GM23338 (cell line): ENCODE results near the gene SMC4. TPM values are rescaled to one million over a fixed set of nuclear protein-coding genes. Genes with fewer than 3 reads are reported as not detected.

Experiments
- ATAC-seq: fragments of 200-7000 bp; cut with Tn5 transposase; 3 replicates; pipeline ENCODE4 v1.9.1; 2020
- DNase-seq: peaks from one replicate; pipeline ENCODE4 v3.0.0-alpha.2; 2015; ENCODE audit warnings: low spot score
- H2AFZ ChIP-seq: fragments of 200-600 bp; sonication (generic); 2 replicates; pipeline ENCODE4 v1.8.0; 2016; ENCODE audit warnings: antibody characterized with exemption, mild to moderate bottlenecking, moderate library complexity
- H3F3A ChIP-seq: fragments of 200-600 bp; sonication (generic); replicated peaks from 2 replicates; pipeline ENCODE4 v1.8.0; 2017; ENCODE audit warnings: antibody characterized with exemption, mixed run types, low read depth
- H3K27ac ChIP-seq: fragments of 200-600 bp; sonication (generic); 2 replicates; pipeline ENCODE4 v1.6.1; 2016; ENCODE audit warnings: low read depth
- H3K27me3 ChIP-seq: fragments of 200-600 bp; sonication (generic); 2 replicates; pipeline ENCODE4 v1.8.0; 2016; ENCODE audit warnings: mild to moderate bottlenecking, mixed run types, moderate library complexity; ENCODE audit not compliant: insufficient read depth
- H3K36me3 ChIP-seq: fragments of 200-600 bp; sonication (generic); 2 replicates; pipeline ENCODE4 v1.8.0; 2016; ENCODE audit warnings: mild to moderate bottlenecking; ENCODE audit not compliant: insufficient read depth
- H3K4me1 ChIP-seq: fragments of 200-600 bp; sonication (generic); 2 replicates; pipeline ENCODE4 v1.8.0; 2016; ENCODE audit warnings: mild to moderate bottlenecking, moderate library complexity; ENCODE audit not compliant: insufficient read depth
- H3K4me2 ChIP-seq: fragments of 200-600 bp; sonication (generic); 2 replicates; pipeline ENCODE4 v1.7.1; 2017; ENCODE audit warnings: mixed run types
- H3K4me3 ChIP-seq: fragments of 200-600 bp; sonication (generic); 2 replicates; pipeline ENCODE4 v1.6.1; 2016; ENCODE audit warnings: mixed run types
- H3K79me2 ChIP-seq: fragments of 200-600 bp; sonication (generic); replicated peaks from 2 replicates; pipeline ENCODE4 v1.8.0; 2017; ENCODE audit warnings: mild to moderate bottlenecking; ENCODE audit not compliant: insufficient read depth
- H3K9me2 ChIP-seq: fragments of 200-600 bp; sonication (generic); 2 replicates; pipeline ENCODE4 v1.8.0; 2017; ENCODE audit not compliant: insufficient read depth
- H4K20me1 ChIP-seq: fragments of 200-600 bp; sonication (generic); replicated peaks from 2 replicates; pipeline ENCODE4 v1.8.0; 2017; ENCODE audit warnings: mild to moderate bottlenecking; ENCODE audit not compliant: insufficient read depth
- H3K27ac Mint-ChIP-seq: 2 replicates; pipeline ENCODE4 v1.8.0; 2020; ENCODE audit warnings: inconsistent platforms, mild to moderate bottlenecking, moderate library complexity, mixed read lengths
- H3K27me3 Mint-ChIP-seq: 3 replicates; pipeline ENCODE4 v1.8.0; 2022; ENCODE audit warnings: low read depth, mild to moderate bottlenecking, moderate library complexity, mixed read lengths, inconsistent platforms; ENCODE audit not compliant: insufficient read depth, poor library complexity
- H3K36me3 Mint-ChIP-seq: 3 replicates; pipeline ENCODE4 v1.8.0; 2021; ENCODE audit warnings: low read depth, mild to moderate bottlenecking, inconsistent platforms, moderate library complexity, mixed read lengths
- H3K4me1 Mint-ChIP-seq: 3 replicates; pipeline ENCODE4 v1.8.0; 2020; ENCODE audit warnings: mild to moderate bottlenecking, inconsistent platforms, mixed read lengths
- H3K4me3 Mint-ChIP-seq: 3 replicates; pipeline ENCODE4 v1.8.0; 2021; ENCODE audit warnings: moderate library complexity, mild to moderate bottlenecking, inconsistent platforms, mixed read lengths
- H3K9me3 Mint-ChIP-seq: 3 replicates; pipeline ENCODE4 v1.8.0; 2020; ENCODE audit warnings: moderate library complexity, mild to moderate bottlenecking, inconsistent platforms, mixed read lengths
- CREB1 ChIP-seq: fragments of 250-450 bp; sonication (Bioruptor Pico); IDR thresholded peaks from 2 replicates; pipeline ENCODE4 v1.5.0; 2020; ENCODE audit warnings: low read depth, mild to moderate bottlenecking, moderate library complexity
- CTCF ChIP-seq, 2 experiments: fragments of 200-600 bp in 1 of 2; sonication (generic) in 1 of 2; conservative IDR thresholded peaks; 2 replicates each; pipeline versions ENCODE4 v1.5.1 to v1.6.1; 2016 to 2017; ENCODE audit warnings: antibody characterized with exemption in 2 of 2, low read depth in 2 of 2, mild to moderate bottlenecking in 2 of 2, moderate library complexity in 1 of 2
- ETS1 ChIP-seq: IDR thresholded peaks from 2 replicates; pipeline ENCODE4 v1.6.1; 2016; ENCODE audit warnings: antibody characterized with exemption
- EZH2 ChIP-seq: fragments of 200-600 bp; sonication (generic); IDR thresholded peaks from one replicate; pipeline ENCODE4 v1.8.0; 2017; ENCODE audit warnings: antibody characterized with exemption, mild to moderate bottlenecking, low read depth; ENCODE audit not compliant: unreplicated experiment
- EZH2phosphoT487 ChIP-seq: fragments of 200-600 bp; sonication (generic); IDR thresholded peaks from one replicate; pipeline ENCODE4 v1.8.1; 2018; ENCODE audit warnings: antibody characterized with exemption; ENCODE audit not compliant: unreplicated experiment
- JUNB ChIP-seq: IDR thresholded peaks from one replicate; pipeline ENCODE4 v1.6.1; 2016; ENCODE audit warnings: antibody characterized with exemption; ENCODE audit not compliant: unreplicated experiment
- NANOG ChIP-seq: IDR thresholded peaks from 2 replicates; pipeline ENCODE4 v1.6.1; 2016; ENCODE audit warnings: antibody characterized with exemption, borderline replicate concordance
- REST ChIP-seq: IDR thresholded peaks from one replicate; pipeline ENCODE4 v1.6.1; 2018; ENCODE audit warnings: antibody characterized with exemption; ENCODE audit not compliant: unreplicated experiment
- STAT1 ChIP-seq: IDR thresholded peaks from one replicate; pipeline ENCODE4 v1.6.1; 2016; ENCODE audit warnings: antibody characterized with exemption; ENCODE audit not compliant: unreplicated experiment
- ZNF114 ChIP-seq: fragments of 250-450 bp; sonication (Bioruptor Pico); IDR thresholded peaks from 2 replicates; pipeline ENCODE4 v1.5.0; 2020; ENCODE audit warnings: mild to moderate bottlenecking, moderate library complexity
- ZNF331 ChIP-seq: fragments of 250-450 bp; sonication (Bioruptor Pico); IDR thresholded peaks from 2 replicates; pipeline ENCODE4 v1.5.0; 2020; ENCODE audit warnings: low read depth, mild to moderate bottlenecking, moderate library complexity
- polyA plus RNA-seq: library from polyadenylated mRNA; unstranded; fragments of >200 nt; fragmentation: Nextera tagmentation; extraction: Ambion mirVana; gene quantifications from 2 replicates; pipeline ENCODE4 v1.2.1, GENCODE V29; 2016
- total RNA-seq: library from RNA; depleted of rRNA; stranded (reverse); fragments of >200 nt; shearing (Covaris generic); gene quantifications from 2 replicates; pipeline ENCODE4 v1.2.3, GENCODE V29; 2014

The SMC4 gene
- total and polyA plus RNA-seq, 2 experiments from 2014 or later, result 167 to 412 TPM

GRCh38 chr3:160373655-160374054 lies 25.8 kb upstream of the SMC4 start (continued):
- TF ChIP-seq ETS1, result no peak
- no peak for TF ChIP-seq CTCF (conservative IDR thresholded peaks at IDR 0.05; ENCODE audit: low read depth in 2 of 2)
- TF ChIP-seq ZNF114 (CRISPR knock-in tag), result no peak
- TF ChIP-seq ZNF331 (CRISPR knock-in tag), result no peak

GRCh38 chr3:160374472-160374871 lies 25.0 kb upstream of the SMC4 start:
- no peak overlapping the region for H3K4me2 ChIP-seq
- no peaks in the 10 kb centered on the region for H3K79me2 ChIP-seq
- no peak for DNase-seq
- H3K27ac ChIP-seq, result no peak overlapping the region
- H3K27me3 Mint-ChIP-seq, result no peaks in the 10 kb centered on the region
- H3K27me3 ChIP-seq, result no peaks in the 10 kb centered on the region
- H3K36me3 ChIP-seq, result 0 out of 2 replicates have a peak, but pooled peaks cover 2% of the 10 kb centered on the region
- no peaks in the 10 kb centered on the region for H3F3A ChIP-seq
- H2AFZ ChIP-seq, result no peak overlapping the region
- H3K9me2 ChIP-seq, result no peaks in the 10 kb centered on the region
- peaks cover 25% of the 10 kb centered on the region for H3K36me3 Mint-ChIP-seq
- peaks cover 6% of the 10 kb centered on the region; the same call in 1 of the 2 replicates for H3K4me1 ChIP-seq
- ATAC-seq, result no peak
- no peaks in the 10 kb centered on the region for H4K20me1 ChIP-seq
- H3K4me1 Mint-ChIP-seq, result peaks cover 3% of the 10 kb centered on the region
- H3K4me3 ChIP-seq, result no peak overlapping the region
- H3K27ac Mint-ChIP-seq, result no peak overlapping the region
- no peak overlapping the region for H3K4me3 Mint-ChIP-seq
- peaks cover 7% of the 10 kb centered on the region; the same call in 1 of the 3 replicates for H3K9me3 Mint-ChIP-seq
- TF ChIP-seq STAT1 (no peak), CREB1 (CRISPR knock-in tag) (no peak), EZH2 (no peak), ZNF114 (CRISPR knock-in tag) (no peak), EZH2phosphoT487 (no peak), JUNB (no peak), CTCF (conservative IDR thresholded peaks at IDR 0.05; ENCODE audit: low read depth in 2 of 2) (no peak), REST (no peak), ZNF331 (CRISPR knock-in tag) (no peak), ETS1 (no peak), NANOG (no peak)
